T47D (cell line): ENCODE measurements around the gene HLA-DOB.

Experiments used
- DNase-seq, 2 experiments: peaks; one replicate each; pipeline versions ENCODE4 v3.0.0 to v3.0.0-alpha.2; 2011 to 2012; ENCODE audit warnings: low read depth in 1 of 2, low spot score in 1 of 2
- JUND ChIP-seq: IDR thresholded peaks from 2 replicates; pipeline ENCODE4 v1.6.1; 2012; ENCODE audit warnings: low read depth
- in situ Hi-C: cut with HindIII; loops from 2 replicates; pipeline ENCODE4 v1.10.0; 2016; ENCODE audit warnings: low sequenced_read_pairs, low pct_unique_long_range_greater_than_20kb

HLA-DOB gene

GRCh38 chr6:32840604-32841246, 23.9 kb upstream of the HLA-DOB start:
- DNase-seq = no peak
- TF ChIP-seq JUND = no peak
- in situ Hi-C loops = no loop called here

- DNase-seq = no peak
- no peak for TF ChIP-seq JUND
- in situ Hi-C loops = no loop called here
These were observed 22.6 kb upstream of the HLA-DOB start for GRCh38 chr6:32839356-32839755.

- TF ChIP-seq JUND = no peak
- DNase-seq = peak; percentile 94
- in situ Hi-C loops = no loop called here
These were observed 21.5 kb upstream of the HLA-DOB start, which contains the start of gene TAP2 for GRCh38 chr6:32838114-32838958. Gene TAP2 (minus strand): TSS chr6:32838739. CDS start chr6:32838233, 506 bp downstream.

- in situ Hi-C loops = no loop called here
- no peak for DNase-seq
- TF ChIP-seq JUND = no peak
These were observed 20.9 kb upstream of the HLA-DOB start for GRCh38 chr6:32837651-32838113.

GRCh38 chr6:32836873-32837272, 20.1 kb upstream of the HLA-DOB start:
- in situ Hi-C loops = no loop called here
- TF ChIP-seq JUND = no peak
- no peak for DNase-seq

DNA sequence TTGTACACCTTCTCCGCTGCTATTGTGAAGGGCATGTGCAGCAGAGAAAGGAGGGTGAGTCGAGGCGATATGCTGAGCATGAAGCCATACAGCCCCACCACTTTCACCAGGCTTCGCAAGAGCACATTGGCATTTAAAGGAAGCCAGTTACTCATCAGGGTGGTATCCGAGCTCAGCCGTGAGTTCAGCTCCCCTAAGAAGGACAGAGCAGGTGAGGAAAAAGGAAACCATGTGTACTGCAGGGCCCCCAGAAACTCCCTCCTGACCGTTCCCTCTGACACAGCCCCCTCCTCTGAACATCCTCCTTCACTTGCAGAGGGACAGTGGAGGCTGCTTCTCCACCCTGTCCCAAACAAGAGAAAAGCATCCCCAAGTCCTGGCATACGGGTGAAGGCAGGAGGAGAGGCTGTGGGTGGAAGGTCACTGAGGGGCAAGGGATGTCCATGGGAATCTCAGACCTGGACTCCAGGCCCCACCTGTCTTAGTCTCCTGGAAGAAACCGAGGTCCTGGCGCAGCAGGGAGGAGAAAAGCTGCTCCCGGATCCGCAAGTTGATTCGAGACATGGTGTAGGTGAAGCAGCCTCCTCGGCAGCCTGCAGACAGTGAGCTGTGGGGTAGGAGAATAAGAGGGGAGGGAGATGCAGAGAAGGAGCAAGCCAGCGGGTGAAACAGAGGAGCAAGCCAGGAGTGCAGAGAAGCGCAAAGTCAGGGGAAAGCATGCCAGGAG, 18.5 kb upstream of the HLA-DOB start:
- in situ Hi-C loops = no loop called here
- DNase-seq = no peak
- no peak for TF ChIP-seq JUND

- in situ Hi-C loops = no loop called here
- no peak for TF ChIP-seq JUND
- no peak for DNase-seq
These were observed 16.9 kb upstream of the HLA-DOB start for GRCh38 chr6:32833664-32834063.

DNA sequence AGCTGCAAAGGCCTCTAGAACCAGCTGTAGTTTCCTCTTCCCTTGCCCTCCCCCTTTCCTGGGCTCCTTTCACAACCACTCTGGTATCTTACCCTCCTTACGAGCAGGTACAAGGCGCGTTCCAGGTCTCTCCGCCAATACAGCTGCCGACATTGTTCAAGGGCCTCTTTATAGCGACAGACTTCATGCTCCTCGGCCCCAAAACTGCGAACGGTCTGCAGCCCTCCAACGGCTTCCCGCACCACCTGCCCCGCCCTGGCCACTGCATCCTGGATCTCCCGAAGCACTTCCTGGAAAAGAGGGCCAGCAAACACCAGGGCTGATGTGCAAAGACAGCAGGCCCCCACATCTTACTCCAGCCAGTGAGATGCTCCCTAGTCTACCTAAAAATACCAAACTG, 15.7 kb upstream of the HLA-DOB start:
- TF ChIP-seq JUND = no peak
- no peak for DNase-seq
- in situ Hi-C loops = no loop called here

GRCh38 chr6:32830936-32831335, 14.1 kb upstream of the HLA-DOB start:
- in situ Hi-C loops = no loop called here
- no peak for DNase-seq
- TF ChIP-seq JUND = no peak

DNA sequence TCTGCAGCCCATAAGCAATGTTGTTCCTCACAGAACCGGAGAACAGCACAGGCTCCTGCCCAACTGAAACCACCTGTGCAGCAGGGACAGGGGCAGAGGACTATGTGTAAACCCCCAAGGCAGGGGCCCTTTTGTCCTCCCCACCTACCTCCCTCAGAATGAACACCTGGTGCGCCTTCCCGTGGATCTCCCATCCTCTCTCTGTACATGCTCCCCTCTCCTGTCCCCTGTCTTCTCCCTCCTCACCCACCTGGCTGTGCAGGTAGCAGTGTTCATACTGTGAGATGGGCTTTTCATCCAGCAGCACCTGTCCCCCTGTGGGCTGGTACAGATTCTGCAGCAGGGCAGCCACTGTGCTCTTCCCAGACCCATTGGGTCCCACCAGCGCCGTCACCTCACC, 13.2 kb upstream of the HLA-DOB start:
- TF ChIP-seq JUND = no peak
- no peak for DNase-seq
- in situ Hi-C loops = no loop called here

DNA sequence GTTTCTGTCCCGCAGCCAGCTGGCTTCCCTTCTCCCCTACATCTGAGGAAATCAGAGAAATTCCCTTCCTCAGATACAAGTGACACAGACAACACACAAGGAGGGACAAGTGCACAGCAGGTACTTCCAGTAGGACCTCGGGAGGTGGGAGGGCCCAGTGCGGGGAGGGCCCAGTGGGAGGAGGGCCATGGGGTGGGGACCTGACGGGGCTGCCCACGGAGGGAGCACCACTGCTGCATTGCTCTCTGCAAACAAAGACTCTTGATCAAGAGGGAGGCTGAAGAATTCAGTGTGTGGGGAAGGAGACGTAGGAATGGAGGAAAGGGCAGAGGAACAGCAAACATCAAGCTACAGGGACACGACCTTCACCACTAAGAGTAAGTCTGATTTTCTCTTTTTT, 12.7 kb upstream of the HLA-DOB start:
- in situ Hi-C loops = no loop called here
- TF ChIP-seq JUND = no peak
- DNase-seq = no peak

DNA sequence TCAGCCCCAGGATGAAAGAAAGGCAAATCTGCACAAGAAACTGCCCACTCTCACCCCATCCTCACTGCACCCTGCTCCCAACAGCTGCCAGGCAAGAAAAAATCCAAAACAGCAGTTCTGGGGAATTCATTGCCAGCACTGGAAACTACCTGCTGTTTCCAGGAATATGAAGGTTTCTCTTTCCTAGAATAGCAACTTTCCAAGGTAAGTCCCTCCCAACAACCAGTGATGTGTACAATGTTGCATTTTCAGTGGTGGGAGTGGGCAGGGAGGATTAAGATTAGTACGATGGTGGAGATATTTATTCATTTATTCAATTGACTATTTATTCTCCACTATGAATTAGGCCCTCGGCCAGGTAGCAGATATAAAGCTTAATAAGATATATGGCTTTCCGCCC, 10.2 kb upstream of the HLA-DOB start:
- in situ Hi-C loops = no loop called here
- DNase-seq = no peak
- no peak for TF ChIP-seq JUND

- TF ChIP-seq JUND = no peak
- DNase-seq = peak; percentile 30 to 73
- in situ Hi-C loops = no loop called here
These were observed 9.2 kb upstream of the HLA-DOB start for GRCh38 chr6:32825966-32826365.
